SH-SY5Y (cell line): ENCODE data around the gene CHCHD3.

ENCODE experiments used
- GATA2 ChIP-seq: IDR thresholded peaks from 2 replicates; pipeline ENCODE4 v1.6.1; 2011; ENCODE audit warnings: mild to moderate bottlenecking, low read depth, low read length
- GATA3 ChIP-seq: IDR thresholded peaks from 2 replicates; pipeline ENCODE4 v1.6.1; 2011; ENCODE audit warnings: low read depth, mild to moderate bottlenecking, low read length, moderate library complexity

- TF ChIP-seq GATA2 = no peak
- TF ChIP-seq GATA3 = no peak
Measured at GRCh38 chr7:132956556-132956955, 125.3 kb downstream of the CHCHD3 start.
